Uterus (tissue), 2 donors: ENCODE data around the gene NRG3.

Experiments
- POLR2A ChIP-seq, 2 donors: fragments of 450-650 bp; IDR thresholded peaks; one replicate each; pipeline ENCODE4 v1.6.1; 2016; ENCODE audit warnings: antibody characterized with exemption in 2 of 2, mild to moderate bottlenecking in 1 of 2, moderate library complexity in 1 of 2
- TF ChIP-seq, protein P1 (sequence below), 4 experiments: fragments of 200-600 bp in 2 of 4; fragments of 450-650 bp in 2 of 4; sonication (generic) in 2 of 4; IDR thresholded peaks; one replicate each; pipeline ENCODE4 v1.5.1; 2016 to 2019; ENCODE audit warnings: antibody characterized with exemption in 4 of 4, mild to moderate bottlenecking in 2 of 4, moderate library complexity in 1 of 4

DNA sequence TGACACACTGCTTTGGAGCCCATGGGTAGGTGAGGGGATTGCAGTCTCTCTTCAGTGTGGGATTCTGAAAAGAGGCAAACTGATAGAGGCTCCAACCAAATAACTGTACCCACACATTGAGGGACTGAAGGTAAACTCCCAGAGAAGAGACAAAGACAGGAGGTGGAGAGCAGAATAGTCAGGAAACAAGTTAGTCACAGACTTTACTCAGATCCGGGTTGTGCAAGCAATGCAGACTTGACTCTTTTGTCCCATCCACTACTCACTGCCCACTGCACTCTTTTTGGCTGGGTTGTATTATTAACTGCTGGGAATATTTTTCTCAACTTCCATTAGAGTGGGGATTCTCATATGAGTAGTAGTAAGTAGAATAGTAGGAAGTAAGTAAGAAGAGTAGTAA is 152.7 kb downstream of the NRG3 start:
- TF ChIP-seq, protein P1, sequence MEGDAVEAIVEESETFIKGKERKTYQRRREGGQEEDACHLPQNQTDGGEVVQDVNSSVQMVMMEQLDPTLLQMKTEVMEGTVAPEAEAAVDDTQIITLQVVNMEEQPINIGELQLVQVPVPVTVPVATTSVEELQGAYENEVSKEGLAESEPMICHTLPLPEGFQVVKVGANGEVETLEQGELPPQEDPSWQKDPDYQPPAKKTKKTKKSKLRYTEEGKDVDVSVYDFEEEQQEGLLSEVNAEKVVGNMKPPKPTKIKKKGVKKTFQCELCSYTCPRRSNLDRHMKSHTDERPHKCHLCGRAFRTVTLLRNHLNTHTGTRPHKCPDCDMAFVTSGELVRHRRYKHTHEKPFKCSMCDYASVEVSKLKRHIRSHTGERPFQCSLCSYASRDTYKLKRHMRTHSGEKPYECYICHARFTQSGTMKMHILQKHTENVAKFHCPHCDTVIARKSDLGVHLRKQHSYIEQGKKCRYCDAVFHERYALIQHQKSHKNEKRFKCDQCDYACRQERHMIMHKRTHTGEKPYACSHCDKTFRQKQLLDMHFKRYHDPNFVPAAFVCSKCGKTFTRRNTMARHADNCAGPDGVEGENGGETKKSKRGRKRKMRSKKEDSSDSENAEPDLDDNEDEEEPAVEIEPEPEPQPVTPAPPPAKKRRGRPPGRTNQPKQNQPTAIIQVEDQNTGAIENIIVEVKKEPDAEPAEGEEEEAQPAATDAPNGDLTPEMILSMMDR (IDR thresholded peaks at IDR 0.05), result no peak
- no peak for TF ChIP-seq POLR2A (IDR thresholded peaks at IDR 0.05)
